Common myeloid progenitor, CD34-positive (primary cell): ENCODE data around the gene FSCN2.

Source experiments
- CTCF ChIA-PET: fragments of 350-600 bp; sonication (Branson Sonifier 250); formaldehyde crosslinking; loops from one replicate; lab custom pipeline; 2021; ENCODE audit warnings: antibody characterized with exemption; lab: Charles Lee
- POLR2A ChIA-PET: fragments of 350-600 bp; sonication (Branson Sonifier 250); formaldehyde crosslinking; loops from one replicate; lab custom pipeline; 2021; ENCODE audit warnings: antibody characterized with exemption; lab: Charles Lee
- DNase-seq, 3 donors: peaks; one replicate each; pipeline versions ENCODE4 v3.0.0 to v3.0.0-alpha.2; 2013
- H3K27ac ChIP-seq, 2 experiments: 1 replicate in 1 of 2; 2 replicates in 1 of 2; pipeline ENCODE4 v1.7.0; 2013; ENCODE audit warnings: inconsistent platforms in 2 of 2, low read length in 2 of 2, mild to moderate bottlenecking in 2 of 2, low read depth in 1 of 2, moderate library complexity in 1 of 2; ENCODE audit not compliant: severe bottlenecking in 2 of 2, insufficient read depth in 1 of 2, poor library complexity in 1 of 2
- H3K27me3 ChIP-seq, 5 experiments: replicated peaks in 2 of 5; 1 replicate in 3 of 5; 2 replicates in 2 of 5; pipeline versions ENCODE4 v1.6.1 to v1.7.0; 2013; ENCODE audit warnings: low read length in 4 of 5, mild to moderate bottlenecking in 2 of 5, moderate library complexity in 2 of 5, inconsistent platforms in 1 of 5; ENCODE audit not compliant: insufficient read depth in 5 of 5, control insufficient read depth in 4 of 5
- H3K36me3 ChIP-seq, 4 experiments: 1 replicate in 2 of 4; 2 replicates in 2 of 4; pipeline versions ENCODE4 v1.6.1 to v1.7.0; 2013; ENCODE audit warnings: low read length in 3 of 4, control low read depth in 1 of 4, mild to moderate bottlenecking in 1 of 4; ENCODE audit not compliant: control insufficient read depth in 4 of 4, insufficient read depth in 4 of 4
- H3K4me1 ChIP-seq, 4 experiments: 1 replicate in 3 of 4; 2 replicates in 1 of 4; pipeline versions ENCODE4 v1.6.1 to v1.7.1; 2013; ENCODE audit warnings: low read length in 3 of 4, mild to moderate bottlenecking in 3 of 4, control low read depth in 1 of 4, inconsistent platforms in 1 of 4, moderate library complexity in 1 of 4; ENCODE audit not compliant: control insufficient read depth in 4 of 4, insufficient read depth in 4 of 4; ENCODE audit errors: control extremely low read depth in 1 of 4
- H3K4me3 ChIP-seq, 7 experiments: 1 replicate in 4 of 7; 2 replicates in 3 of 7; pipeline versions ENCODE4 v1.5.1 to v1.7.0; 2013; ENCODE audit warnings: mild to moderate bottlenecking in 7 of 7, low read length in 6 of 7, moderate library complexity in 6 of 7, inconsistent platforms in 2 of 7, low read depth in 2 of 7, control low read depth in 1 of 7; ENCODE audit not compliant: insufficient read depth in 4 of 7, control insufficient read depth in 1 of 7; ENCODE audit errors: extremely low read depth in 1 of 7
- H3K9me3 ChIP-seq, 5 experiments: 1 replicate in 4 of 5; 2 replicates in 1 of 5; pipeline versions ENCODE4 v1.6.1 to v1.7.1; 2013; ENCODE audit warnings: low read length in 4 of 5, mild to moderate bottlenecking in 2 of 5, inconsistent platforms in 1 of 5, low read depth in 1 of 5, moderate library complexity in 1 of 5; ENCODE audit not compliant: control insufficient read depth in 4 of 5, insufficient read depth in 2 of 5; ENCODE audit errors: control extremely low read depth in 1 of 5
- WGBS: methylation state at CpG from one replicate; pipeline ENCODE4 v1.1.5; 2013; ENCODE audit not compliant: insufficient coverage; 5-methylcytosine and 5-hydroxymethylcytosine counted together

Gene FSCN2

DNA sequence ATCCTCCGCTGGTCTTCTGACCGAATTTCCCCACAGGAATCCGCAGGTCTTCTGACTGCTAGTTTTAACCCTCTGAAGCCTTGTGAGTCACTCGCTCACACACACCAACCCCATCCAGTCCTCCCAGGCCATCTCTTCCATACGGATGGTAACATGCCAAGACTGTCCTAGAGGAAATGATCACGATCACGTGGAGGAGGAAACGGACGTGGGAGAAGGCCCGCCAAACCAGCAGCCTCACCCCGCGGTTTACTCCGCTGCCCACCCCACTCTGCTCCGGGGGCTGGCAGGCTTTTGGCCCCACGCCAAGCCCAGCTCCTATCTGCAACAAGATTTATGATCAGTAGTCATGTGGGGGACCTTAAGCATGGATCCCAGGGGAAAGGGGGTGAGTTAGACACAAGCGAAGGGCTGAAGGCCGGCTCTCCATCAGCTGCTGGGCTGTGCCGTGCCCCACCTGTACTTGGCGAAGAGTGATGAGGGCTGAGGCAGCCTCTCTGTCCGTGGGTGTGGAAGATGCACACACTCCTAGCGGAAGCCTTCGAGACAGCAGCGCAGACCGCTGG lies 25.5 kb downstream of the FSCN2 start:
- DNase-seq: peak in 1 of 3 donors; percentile 42
- H3K4me1 ChIP-seq: peaks cover 0 to 32% (median 29%) of the 10 kb centered on the region in 4 experiments
- no peaks in the 10 kb centered on the region for H3K9me3 ChIP-seq
- no peaks in the 10 kb centered on the region for H3K27me3 ChIP-seq
- peak overlapping the region in 6 of 7 experiments; percentile 70 to 92 (median 88) for H3K4me3 ChIP-seq
- WGBS: 13% methylated on average over 21 of the region's 24 CpGs
- peaks cover 8 to 50% (median 33%) of the 10 kb centered on the region in 4 experiments for H3K36me3 ChIP-seq
- peak overlapping the region in 1 of 2 experiments; percentile 63 for H3K27ac ChIP-seq
- CTCF ChIA-PET: no interaction called here
- POLR2A ChIA-PET: interaction anchor here (3.0 kb wide), 1 partner anchor 13 kb away, joined by 18 read pairs; no protein-coding TSS in a partner anchor

DNA sequence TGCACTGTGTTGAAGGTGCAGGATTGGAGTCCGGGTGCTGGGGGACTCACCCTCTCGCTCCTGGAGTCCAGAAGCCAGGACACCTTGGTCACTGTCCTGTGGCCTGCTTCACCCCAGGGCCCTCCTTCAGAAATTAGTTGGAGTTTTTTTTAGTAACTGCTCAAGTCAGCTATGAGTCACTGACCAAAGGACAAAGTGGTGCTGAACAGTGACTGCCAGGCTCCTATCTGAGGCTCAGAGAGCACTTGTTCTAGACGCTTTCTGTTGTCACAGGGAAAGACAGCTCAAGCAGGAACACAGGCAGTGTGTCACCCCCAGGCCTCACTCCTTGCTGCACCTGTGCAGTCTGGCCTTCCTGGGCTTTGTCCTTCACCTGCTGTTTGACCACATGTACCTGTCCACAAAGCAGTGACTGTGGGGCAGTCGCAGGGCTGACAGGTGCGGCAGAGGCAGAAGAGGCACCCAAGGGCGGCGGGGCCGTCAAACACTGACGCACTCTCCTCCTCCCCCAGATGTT lies 28.1 kb downstream of the FSCN2 start:
- CTCF ChIA-PET: interaction anchor here (1.2 to 1.4 kb wide), 2 partner anchors 45 to 161 kb away, joined by 4 to 5 read pairs; partner anchors contain the start of gene BAHCC1
- H3K27me3 ChIP-seq: no peaks in the 10 kb centered on the region
- peaks cover 2 to 32% (median 28%) of the 10 kb centered on the region in 4 experiments for H3K4me1 ChIP-seq
- POLR2A ChIA-PET: interaction anchor here (0.6 kb wide), 1 partner anchor 191 kb away, joined by 4 read pairs; no protein-coding TSS in a partner anchor
- H3K27ac ChIP-seq: no peak overlapping the region
- WGBS: 100% methylated on average over 6 of the region's 9 CpGs
- no peak for DNase-seq
- H3K4me3 ChIP-seq: no peak overlapping the region
- no peaks in the 10 kb centered on the region for H3K9me3 ChIP-seq
- H3K36me3 ChIP-seq: peaks cover 2 to 38% (median 29%) of the 10 kb centered on the region in 4 experiments

DNA sequence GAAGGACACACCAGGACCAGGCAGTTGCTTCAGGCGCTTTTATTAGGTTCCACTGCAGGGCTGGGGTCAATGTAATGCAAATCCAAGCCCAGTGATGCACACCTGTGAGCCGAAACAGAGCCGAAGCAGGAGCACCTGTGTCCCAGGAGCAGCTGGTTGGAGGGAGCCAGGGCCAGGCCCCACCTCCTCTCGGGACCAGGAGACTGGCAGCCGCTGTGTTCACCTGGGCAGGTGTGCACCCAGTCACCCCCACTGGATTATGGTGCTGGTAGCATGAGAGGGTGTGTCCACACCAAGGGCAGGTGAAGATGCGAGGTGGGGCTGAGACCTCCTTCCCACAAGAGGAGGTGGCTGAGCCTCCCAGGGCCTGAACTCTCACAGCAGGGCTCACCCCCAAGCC lies 28.7 kb downstream of the FSCN2 start:
- H3K4me3 ChIP-seq: no peak overlapping the region
- no peak overlapping the region for H3K27ac ChIP-seq
- WGBS: 97% methylated on average over 6 of the region's 6 CpGs
- H3K4me1 ChIP-seq: peaks cover 4 to 30% (median 26%) of the 10 kb centered on the region in 4 experiments
- ChIA-PET CTCF (interaction anchor here (1.5 kb wide), 1 partner anchor 10 kb away, joined by 4 read pairs; no protein-coding TSS in a partner anchor), POLR2A (no interaction called here)
- no peaks in the 10 kb centered on the region for H3K27me3 ChIP-seq
- H3K36me3 ChIP-seq: peaks cover 2 to 43% (median 29%) of the 10 kb centered on the region in 4 experiments
- H3K9me3 ChIP-seq: no peaks in the 10 kb centered on the region
- DNase-seq: no peak

DNA sequence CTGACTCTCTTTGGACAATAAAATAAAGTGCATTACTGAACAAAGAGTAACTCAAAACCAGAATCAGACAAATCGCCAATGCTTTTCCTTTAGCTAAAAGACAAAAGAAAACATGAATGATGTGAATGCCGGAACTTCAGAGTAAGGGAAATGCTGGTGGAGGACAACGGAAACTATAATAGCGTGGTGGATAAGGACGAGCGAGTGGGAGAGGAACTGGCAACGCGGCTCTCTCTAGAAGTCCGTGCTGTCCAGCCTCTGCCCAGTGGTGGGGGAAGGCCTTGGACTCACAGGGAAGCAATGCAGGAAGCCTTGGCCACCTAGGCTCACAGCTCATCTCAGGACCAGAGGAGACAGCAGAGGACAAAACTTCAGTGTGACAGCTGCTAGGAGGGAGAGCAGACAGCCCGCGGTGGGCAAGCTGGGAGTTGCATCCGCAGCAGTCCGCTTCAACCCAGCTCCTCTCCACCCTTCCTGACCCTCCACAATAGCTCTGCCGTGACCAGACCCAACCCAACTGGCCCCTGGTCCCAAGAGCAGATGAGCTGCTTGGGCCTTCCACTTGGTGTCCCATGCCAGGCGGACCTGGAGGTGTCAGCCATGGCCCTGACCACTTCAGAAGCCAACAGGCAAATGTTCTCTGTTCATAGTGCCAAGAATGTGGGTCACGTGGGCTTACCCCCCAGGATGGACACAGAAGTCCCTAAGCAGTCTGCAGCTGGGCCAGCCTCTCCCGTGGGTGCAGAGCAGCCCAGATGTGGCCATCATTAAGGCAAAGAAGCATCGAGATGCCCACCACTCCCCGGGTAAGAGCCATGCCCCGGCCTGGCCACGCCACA lies 29.3 kb downstream of the FSCN2 start:
- Histone ChIP-seq H3K4me1 (peaks cover 4 to 30% (median 26%) of the 10 kb centered on the region in 4 experiments), H3K4me3 (no peak overlapping the region), H3K36me3 (peaks cover 3 to 45% (median 29%) of the 10 kb centered on the region in 4 experiments), H3K27ac (no peak overlapping the region), H3K27me3 (no peaks in the 10 kb centered on the region), H3K9me3 (no peaks in the 10 kb centered on the region)
- DNase-seq: no peak
- WGBS: 96% methylated on average over 19 of the region's 21 CpGs
- POLR2A ChIA-PET: no interaction called here
- CTCF ChIA-PET: interaction anchor here (1.5 kb wide), 1 partner anchor 9 kb away, joined by 4 read pairs; no protein-coding TSS in a partner anchor

DNA sequence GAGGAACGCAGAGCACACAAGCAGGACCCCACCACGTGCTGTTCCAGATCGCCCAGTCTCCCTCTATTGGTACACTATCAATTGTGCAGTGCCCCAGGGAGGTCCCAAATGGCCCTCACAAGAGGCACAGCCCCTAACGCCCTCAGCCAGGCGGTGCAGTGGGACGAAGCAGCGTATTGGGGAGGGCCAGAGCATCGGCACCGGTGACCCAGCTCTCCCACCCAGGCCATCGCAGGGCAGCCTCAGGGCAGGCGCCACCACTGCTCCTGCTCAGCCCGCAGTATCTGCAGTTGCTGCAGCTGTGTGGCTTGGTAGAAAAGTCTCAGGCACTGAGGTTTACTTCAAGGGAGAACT lies 29.9 kb downstream of the FSCN2 start:
- WGBS: 96% methylated on average over 10 of the region's 12 CpGs
- H3K27me3 ChIP-seq: no peaks in the 10 kb centered on the region
- H3K9me3 ChIP-seq: no peaks in the 10 kb centered on the region
- no peak overlapping the region for H3K4me3 ChIP-seq
- H3K27ac ChIP-seq: no peak overlapping the region
- peaks cover 4 to 24% (median 20%) of the 10 kb centered on the region in 4 experiments for H3K4me1 ChIP-seq
- POLR2A ChIA-PET: no interaction called here
- no peak for DNase-seq
- peaks cover 4 to 48% (median 30%) of the 10 kb centered on the region in 4 experiments for H3K36me3 ChIP-seq
- CTCF ChIA-PET: interaction anchor here (1.5 kb wide), 1 partner anchor 9 kb away, joined by 4 read pairs; no protein-coding TSS in a partner anchor

DNA sequence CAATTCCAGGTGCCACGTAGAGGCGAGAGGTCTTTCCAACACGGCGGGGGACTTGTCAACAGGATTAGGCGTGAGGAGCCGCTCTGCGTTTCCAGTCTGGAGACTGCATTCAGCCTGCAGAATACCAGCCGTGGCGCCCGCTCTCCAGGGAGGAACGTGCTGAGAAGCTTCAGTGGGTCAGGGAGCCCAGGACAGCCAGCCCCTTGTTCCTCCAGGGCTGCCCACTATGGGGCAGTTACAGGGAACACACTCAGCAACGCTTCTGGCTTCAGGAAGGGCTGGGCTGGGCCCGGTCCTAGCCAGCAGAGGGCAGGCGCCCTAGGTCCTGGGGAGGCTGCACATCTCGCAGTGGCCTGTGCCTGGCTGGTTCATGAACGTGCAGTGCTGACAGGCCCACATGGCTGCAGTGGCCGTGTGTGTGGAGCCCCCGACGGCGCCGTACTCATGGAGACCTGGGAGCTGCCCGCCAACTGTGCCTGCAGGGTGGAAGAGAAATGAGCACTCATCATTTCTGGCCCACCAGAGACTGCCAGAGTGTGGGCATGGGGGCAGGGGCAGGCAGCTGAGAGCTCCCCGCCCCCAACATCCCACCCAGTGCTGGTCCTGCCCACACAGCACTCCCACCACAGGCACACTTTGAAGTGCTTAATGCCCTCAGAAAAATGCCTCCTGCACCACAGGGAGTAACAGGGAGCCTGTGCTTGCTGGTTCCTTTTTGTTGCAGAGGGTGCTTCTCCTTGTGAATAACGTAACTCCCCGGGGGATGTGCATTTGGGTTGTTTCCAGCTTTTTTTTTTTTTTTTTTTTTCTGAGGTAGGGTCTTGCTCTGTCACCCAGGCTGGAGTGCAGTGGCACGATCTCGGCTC lies 31.0 kb downstream of the FSCN2 start:
- peaks cover 4 to 17% (median 11%) of the 10 kb centered on the region in 4 experiments for H3K4me1 ChIP-seq
- H3K27me3 ChIP-seq: no peaks in the 10 kb centered on the region
- DNase-seq: no peak
- 98% methylated on average over 18 of the region's 27 CpGs for WGBS
- H3K4me3 ChIP-seq: no peak overlapping the region
- H3K36me3 ChIP-seq: peaks cover 4 to 54% (median 36%) of the 10 kb centered on the region in 4 experiments
- POLR2A ChIA-PET: no interaction called here
- no peak overlapping the region for H3K27ac ChIP-seq
- CTCF ChIA-PET: interaction anchor here (1.4 kb wide), 1 partner anchor 42 kb away, joined by 5 read pairs; no protein-coding TSS in a partner anchor
- no peaks in the 10 kb centered on the region for H3K9me3 ChIP-seq
